HG03064 (cell line): ENCODE data around the gene UBP1.
"Not testable (repeated sequence)": the region's sequence is repeated elsewhere in the genome, so short reads cannot be mapped to it uniquely, and the experiment has no call there.

Experiments used
- ATAC-seq: cut with Tn5 transposase; IDR thresholded peaks from one replicate; pipeline ENCODE4 v1.9.1; 2021; ENCODE audit warnings: low read depth; ENCODE audit not compliant: unreplicated experiment

The UBP1 gene

DNA sequence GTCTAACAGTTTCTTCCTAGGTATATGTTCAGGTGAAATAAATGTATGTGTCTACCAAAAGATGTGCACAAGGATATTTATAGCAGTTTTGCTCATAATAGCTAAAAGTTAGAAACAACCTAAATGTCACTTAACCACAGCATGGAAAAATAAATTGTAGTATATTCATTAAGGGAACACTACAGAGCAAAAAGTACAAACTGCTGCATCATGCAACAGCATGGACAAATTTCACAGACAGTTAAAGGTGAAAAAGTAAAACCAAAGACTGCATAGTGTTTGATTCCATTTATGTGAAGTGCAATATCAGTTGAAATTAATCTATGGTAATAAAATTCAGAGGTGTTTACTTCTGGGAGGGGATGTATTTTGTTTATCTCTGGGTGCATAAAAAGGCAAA is 100.4 kb downstream of the UBP1 start:
- no peak for ATAC-seq

DNA sequence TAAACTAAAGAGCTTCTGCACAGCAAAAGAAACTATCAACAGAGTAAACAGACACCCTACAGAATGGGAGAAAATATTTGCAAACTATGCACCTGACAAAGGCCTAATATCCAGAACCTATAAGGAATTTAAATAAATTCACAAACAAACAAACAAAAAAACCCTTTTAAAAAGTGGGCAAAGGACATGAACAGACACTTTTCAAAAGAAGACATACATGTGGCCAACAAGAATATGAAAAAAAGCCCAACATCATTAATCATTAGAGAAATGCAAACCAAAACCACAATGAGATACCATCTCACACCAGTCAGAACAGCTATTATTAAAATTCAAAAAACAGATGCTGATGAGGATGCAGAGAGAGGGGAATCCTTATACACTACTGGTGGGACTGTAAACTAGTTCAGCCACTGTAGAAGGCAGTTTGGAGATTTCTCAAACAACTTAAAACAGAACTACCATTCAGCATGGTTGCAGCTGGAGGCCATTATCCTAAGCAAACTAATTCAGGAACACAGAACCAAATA is 101.2 kb downstream of the UBP1 start:
- ATAC-seq = not testable (repeated sequence)
